ENCODE results near the gene CREBRF. TPM values are rescaled to one million over a fixed set of nuclear protein-coding genes. Genes with fewer than 3 reads are reported as not detected.

Gene CREBRF
- total and polyA plus RNA-seq, 12 donors: 5.3 to 38.2 (median 20.8) TPM

GRCh38 chr5:173158366-173158765 lies 102.2 kb downstream of the CREBRF start:
- H3K36me3 ChIP-seq (replicated peaks in 1 of 2): peaks cover 0 to 68% of the 10 kb centered on the region in 2 donors
- no peak overlapping the region for H3K4me3 ChIP-seq
- peaks cover 3 to 7% of the 10 kb centered on the region in 2 donors for H3K4me1 ChIP-seq (replicated peaks in 1 of 2)
- H3K27ac ChIP-seq: no peak overlapping the region
- H3K9me3 ChIP-seq (replicated peaks in 1 of 3): no peaks in the 10 kb centered on the region
- DNase-seq: peak in 1 of 7 donors; percentile 18
- TF ChIP-seq, protein P1, sequence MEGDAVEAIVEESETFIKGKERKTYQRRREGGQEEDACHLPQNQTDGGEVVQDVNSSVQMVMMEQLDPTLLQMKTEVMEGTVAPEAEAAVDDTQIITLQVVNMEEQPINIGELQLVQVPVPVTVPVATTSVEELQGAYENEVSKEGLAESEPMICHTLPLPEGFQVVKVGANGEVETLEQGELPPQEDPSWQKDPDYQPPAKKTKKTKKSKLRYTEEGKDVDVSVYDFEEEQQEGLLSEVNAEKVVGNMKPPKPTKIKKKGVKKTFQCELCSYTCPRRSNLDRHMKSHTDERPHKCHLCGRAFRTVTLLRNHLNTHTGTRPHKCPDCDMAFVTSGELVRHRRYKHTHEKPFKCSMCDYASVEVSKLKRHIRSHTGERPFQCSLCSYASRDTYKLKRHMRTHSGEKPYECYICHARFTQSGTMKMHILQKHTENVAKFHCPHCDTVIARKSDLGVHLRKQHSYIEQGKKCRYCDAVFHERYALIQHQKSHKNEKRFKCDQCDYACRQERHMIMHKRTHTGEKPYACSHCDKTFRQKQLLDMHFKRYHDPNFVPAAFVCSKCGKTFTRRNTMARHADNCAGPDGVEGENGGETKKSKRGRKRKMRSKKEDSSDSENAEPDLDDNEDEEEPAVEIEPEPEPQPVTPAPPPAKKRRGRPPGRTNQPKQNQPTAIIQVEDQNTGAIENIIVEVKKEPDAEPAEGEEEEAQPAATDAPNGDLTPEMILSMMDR (IDR thresholded peaks at IDR 0.05): no peak
- TF ChIP-seq POLR2A (IDR thresholded peaks at IDR 0.05): no peak
- 78 to 96% (median 88%) methylated on average over 6 to 8 of the region's 8 CpGs for WGBS, 4 donors
- intact Hi-C loops (cut with DNase I): no loop called here
- no peaks in the 10 kb centered on the region for H3K27me3 ChIP-seq

DNA sequence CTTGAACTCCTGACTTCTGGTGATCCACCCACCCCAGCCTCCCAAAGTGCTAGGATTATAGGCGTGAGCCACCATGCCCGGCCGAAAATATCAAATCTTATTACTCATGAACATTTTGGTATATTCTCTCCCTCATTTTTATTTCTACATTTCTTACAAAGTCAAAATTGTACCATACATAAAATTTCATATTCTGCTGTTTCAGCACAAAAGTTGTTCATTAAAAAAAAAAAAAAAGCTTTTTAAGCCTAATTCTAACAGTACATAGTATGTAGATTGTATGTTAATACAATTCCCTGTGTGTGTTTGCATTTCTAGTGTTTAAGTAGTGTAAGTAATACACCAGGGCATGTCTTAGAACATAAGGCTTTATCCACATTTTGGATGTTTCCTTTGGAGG lies 103.1 kb downstream of the CREBRF start:
- Histone ChIP-seq H3K9me3 (replicated peaks in 1 of 3) (no peaks in the 10 kb centered on the region), H3K36me3 (replicated peaks in 1 of 2) (peaks cover 0 to 66% of the 10 kb centered on the region in 2 donors), H3K27ac (no peak overlapping the region), H3K4me3 (no peak overlapping the region), H3K4me1 (replicated peaks in 1 of 2) (peaks cover 3 to 14% of the 10 kb centered on the region in 2 donors), H3K27me3 (no peaks in the 10 kb centered on the region)
- WGBS, 4 donors: 61 to 93% (median 92%) methylated on average over 3 of the region's 3 CpGs
- no peak for DNase-seq
- intact Hi-C loops (cut with DNase I): no loop called here
- no peak for TF ChIP-seq POLR2A (IDR thresholded peaks at IDR 0.05)
- TF ChIP-seq, protein P1 (IDR thresholded peaks at IDR 0.05): no peak

- 86 to 97% (median 93%) methylated on average over 5 of the region's 5 CpGs for WGBS, 4 donors
- H3K27ac ChIP-seq: no peak overlapping the region
- DNase-seq: no peak
- no peak overlapping the region for H3K4me3 ChIP-seq
- no peaks in the 10 kb centered on the region for H3K9me3 ChIP-seq (replicated peaks in 1 of 3)
- intact Hi-C loops (cut with DNase I): no loop called here
- peaks cover 0 to 47% of the 10 kb centered on the region in 2 donors for H3K36me3 ChIP-seq (replicated peaks in 1 of 2)
- no peaks in the 10 kb centered on the region for H3K27me3 ChIP-seq
- TF ChIP-seq, protein P1 (IDR thresholded peaks at IDR 0.05): no peak
- no peak for TF ChIP-seq POLR2A (IDR thresholded peaks at IDR 0.05)
- H3K4me1 ChIP-seq (replicated peaks in 1 of 2): peaks cover 3 to 14% of the 10 kb centered on the region in 2 donors
Observed at GRCh38 chr5:173161148-173161547, 105.0 kb downstream of the CREBRF start.

- peak; percentile 78 to 90 (median 87) for DNase-seq
- Histone ChIP-seq H3K27me3 (no peaks in the 10 kb centered on the region), H3K9me3 (replicated peaks in 1 of 3) (no peaks in the 10 kb centered on the region), H3K4me3 (no peak overlapping the region), H3K4me1 (replicated peaks in 1 of 2) (peaks cover 3 to 14% of the 10 kb centered on the region in 2 donors), H3K36me3 (replicated peaks in 1 of 2) (peaks cover 0 to 32% of the 10 kb centered on the region in 2 donors), H3K27ac (peak overlapping the region in 4 of 5 donors; percentile 29 to 81 (median 62))
- WGBS, 4 donors: 43 to 78% (median 55%) methylated on average over 3 to 7 of the region's 7 CpGs
- TF ChIP-seq, protein P1 (IDR thresholded peaks at IDR 0.05): peak in 1 of 6 experiments; percentile 35
- TF ChIP-seq POLR2A (IDR thresholded peaks at IDR 0.05): peak in 1 of 2 donors; percentile 30
- intact Hi-C loops (cut with DNase I): no loop called here
Observed at GRCh38 chr5:173163219-173163618, 107.1 kb downstream of the CREBRF start.

Data from adrenal gland (tissue), 12 donors.